Duodenal mucosa (tissue), 2 donors: ENCODE data around the gene ZG16B.
A peak's percentile ranks its signal among the peaks of the same experiment; 100 is the strongest.

ENCODE experiments used
- H3K27ac ChIP-seq: one replicate; pipeline ENCODE4 v1.7.0; 2013; ENCODE audit warnings: low read depth, low read length
- H3K27me3 ChIP-seq, 2 donors: one replicate each; pipeline ENCODE4 v1.7.0; 2013; ENCODE audit warnings: low read length in 2 of 2, control low read depth in 1 of 2; ENCODE audit not compliant: insufficient read depth in 2 of 2, control insufficient read depth in 1 of 2
- H3K36me3 ChIP-seq, 2 donors: one replicate each; pipeline ENCODE4 v1.7.0; 2013; ENCODE audit warnings: low read length in 2 of 2, control low read depth in 1 of 2; ENCODE audit not compliant: insufficient read depth in 2 of 2, control insufficient read depth in 1 of 2
- H3K4me1 ChIP-seq, 2 donors: one replicate each; pipeline ENCODE4 v1.7.0; 2013; ENCODE audit warnings: low read length in 2 of 2, control low read depth in 1 of 2; ENCODE audit not compliant: insufficient read depth in 2 of 2, control insufficient read depth in 1 of 2
- H3K4me3 ChIP-seq, 2 donors: one replicate each; pipeline ENCODE4 v1.7.0; 2013; ENCODE audit warnings: low read length in 2 of 2, low read depth in 1 of 2
- H3K9ac ChIP-seq, 2 donors: one replicate each; pipeline ENCODE4 v1.7.0; 2013; ENCODE audit warnings: low read length in 2 of 2, low read depth in 1 of 2
- H3K9me3 ChIP-seq, 2 donors: one replicate each; pipeline ENCODE4 v1.7.0; 2013; ENCODE audit warnings: low read length in 2 of 2, control low read depth in 1 of 2; ENCODE audit not compliant: control insufficient read depth in 1 of 2

Gene ZG16B

DNA sequence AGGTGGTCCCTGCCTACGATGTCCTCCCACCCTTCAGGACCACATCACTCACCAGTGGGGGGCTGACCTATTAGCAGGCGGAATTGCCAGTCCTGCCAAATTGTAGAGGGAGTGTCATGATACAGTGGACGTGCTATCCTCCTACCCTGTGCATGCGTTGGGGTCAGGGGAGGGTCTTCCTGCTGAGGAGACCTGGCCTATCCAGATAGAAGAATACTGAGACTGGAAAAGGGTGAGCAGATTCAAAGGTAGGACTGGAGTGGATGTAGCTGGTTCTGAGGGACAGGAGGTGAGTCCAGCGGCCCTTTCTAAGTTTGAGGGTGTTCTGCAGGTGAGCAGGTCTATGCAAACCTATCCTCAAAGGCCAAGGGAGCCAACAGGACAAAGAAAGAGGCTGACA, 23.8 kb upstream of the ZG16B start:
- peaks cover 10% of the 10 kb centered on the region in 2 donors for H3K9me3 ChIP-seq
- no peaks in the 10 kb centered on the region for H3K36me3 ChIP-seq
- peaks cover 0 to under 1% of the 10 kb centered on the region in 2 donors for H3K4me1 ChIP-seq
- no peak overlapping the region for H3K9ac ChIP-seq
- H3K27me3 ChIP-seq = peaks cover 0 to 5% of the 10 kb centered on the region in 2 donors
- H3K27ac ChIP-seq = no peak overlapping the region
- no peak overlapping the region for H3K4me3 ChIP-seq

DNA sequence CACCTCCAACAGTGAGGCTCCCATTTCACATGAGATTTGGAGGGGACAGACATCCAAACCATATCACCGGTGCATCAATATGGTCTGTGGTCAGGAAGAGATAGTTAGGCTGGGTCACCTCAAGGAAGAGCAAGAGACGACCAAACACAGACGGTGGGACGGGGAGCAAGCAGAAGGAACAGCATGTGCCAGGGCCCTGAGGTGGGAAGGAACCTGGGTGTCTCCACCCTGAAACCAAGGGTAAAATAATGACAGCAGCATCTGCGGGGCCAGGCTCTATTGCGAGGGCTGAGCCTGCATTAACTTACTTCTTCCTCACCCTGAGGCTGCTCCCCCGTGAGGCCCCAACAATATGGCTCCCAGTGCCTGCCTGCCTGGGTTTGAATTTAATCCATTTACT, 21.9 kb upstream of the ZG16B start:
- Histone ChIP-seq H3K9me3 (peaks cover 10% of the 10 kb centered on the region in 2 donors), H3K4me1 (peaks cover 10 to 13% of the 10 kb centered on the region in 2 donors), H3K36me3 (no peaks in the 10 kb centered on the region), H3K27me3 (peaks cover 0 to 5% of the 10 kb centered on the region in 2 donors), H3K27ac (no peak overlapping the region), H3K4me3 (no peak overlapping the region), H3K9ac (no peak overlapping the region)

DNA sequence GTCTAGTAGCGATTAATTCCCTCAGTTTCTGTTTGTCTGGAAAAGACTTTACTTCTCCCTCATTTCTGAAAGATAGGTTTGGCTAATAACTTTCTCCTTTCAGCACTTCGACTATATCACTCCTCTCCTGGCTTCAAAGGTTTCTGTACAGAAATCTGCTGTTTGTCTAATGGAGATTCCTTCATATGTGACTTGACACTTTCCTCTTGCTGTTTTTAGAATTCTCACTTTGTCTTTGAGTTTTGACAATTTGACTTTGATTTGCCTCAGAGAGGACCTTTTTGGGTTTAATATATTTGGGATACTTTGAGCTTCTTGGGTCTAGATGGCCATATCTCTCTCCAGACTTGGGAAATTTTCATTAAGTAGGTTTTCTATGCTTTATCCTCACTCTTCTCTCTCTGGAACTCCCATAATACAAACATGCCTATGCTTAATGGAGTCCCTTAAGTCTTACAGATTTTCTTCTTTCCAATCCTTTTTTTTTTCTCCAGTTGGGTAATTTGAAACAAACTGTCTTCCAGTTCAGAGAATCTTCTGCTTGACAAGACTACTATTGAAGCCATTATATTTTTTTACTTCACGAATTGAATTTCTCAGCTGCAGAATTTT, 20.8 kb upstream of the ZG16B start:
- H3K9ac ChIP-seq = no peak overlapping the region
- peaks cover 1 to 2% of the 10 kb centered on the region in 2 donors for H3K9me3 ChIP-seq
- H3K27me3 ChIP-seq = peaks cover 0 to 5% of the 10 kb centered on the region in 2 donors
- H3K4me3 ChIP-seq = no peak overlapping the region
- H3K4me1 ChIP-seq = peaks cover 10 to 13% of the 10 kb centered on the region in 2 donors
- no peak overlapping the region for H3K27ac ChIP-seq
- H3K36me3 ChIP-seq = no peaks in the 10 kb centered on the region

DNA sequence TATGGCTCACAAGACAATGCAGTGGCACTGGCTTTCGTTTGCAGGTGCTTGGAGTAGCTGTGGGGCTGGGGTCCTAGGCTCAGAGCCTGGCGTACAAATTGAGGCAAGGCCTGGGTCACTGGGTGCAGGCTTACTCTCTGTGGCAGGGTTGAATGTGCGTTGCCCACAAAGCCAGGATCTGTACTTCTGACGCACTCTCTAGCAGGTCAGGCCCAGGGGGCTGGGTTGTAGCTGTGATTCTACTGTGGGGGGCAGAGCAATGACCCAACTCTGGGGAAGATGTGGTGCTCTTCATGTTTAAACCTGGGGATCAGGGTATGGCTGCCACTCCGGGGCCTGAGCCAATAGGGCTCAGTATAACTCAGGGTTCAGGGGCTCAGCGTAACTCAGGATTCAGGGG, 19.5 kb upstream of the ZG16B start:
- no peak overlapping the region for H3K9ac ChIP-seq
- no peaks in the 10 kb centered on the region for H3K9me3 ChIP-seq
- peaks cover 13 to 17% of the 10 kb centered on the region in 2 donors for H3K4me1 ChIP-seq
- no peak overlapping the region for H3K27ac ChIP-seq
- peaks cover 0 to 2% of the 10 kb centered on the region in 2 donors for H3K27me3 ChIP-seq
- H3K36me3 ChIP-seq = no peaks in the 10 kb centered on the region
- no peak overlapping the region for H3K4me3 ChIP-seq

DNA sequence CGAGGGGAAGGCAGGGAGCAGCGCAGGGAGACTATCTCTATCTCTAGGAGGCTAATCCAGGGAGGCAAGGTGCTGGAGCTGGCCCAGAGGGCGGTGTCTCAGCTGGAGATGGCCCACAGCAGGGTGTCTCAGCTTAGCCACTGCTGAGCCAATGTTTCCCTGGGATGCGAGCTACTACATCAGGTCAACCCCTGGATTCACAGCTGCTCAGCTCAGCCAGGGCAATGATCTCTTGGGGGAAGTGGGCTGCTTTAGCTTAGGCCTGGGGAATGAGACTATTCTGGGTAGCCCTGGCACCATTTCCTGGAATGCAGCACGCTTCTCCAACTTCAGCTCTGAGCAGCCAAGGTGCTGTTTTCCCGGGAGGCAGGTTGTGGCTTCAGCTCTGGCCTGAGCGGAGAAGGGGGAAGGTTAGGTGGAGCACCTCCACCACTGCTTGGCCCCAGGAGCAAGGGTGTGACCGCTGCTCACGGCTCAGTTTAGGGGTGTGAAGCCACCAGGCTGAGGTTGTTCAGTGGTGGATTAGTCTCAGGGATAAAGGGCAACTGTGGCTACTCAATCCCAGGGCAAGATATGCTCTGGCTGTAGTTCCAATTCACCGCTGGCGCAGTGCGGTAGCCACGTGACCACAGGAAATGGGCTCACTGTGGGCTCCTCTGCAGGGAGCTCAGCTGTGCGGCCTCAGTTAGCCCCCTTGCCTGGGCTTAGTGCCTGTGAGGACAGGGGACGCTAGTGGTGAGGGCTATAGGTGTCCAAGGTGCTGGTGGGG, 18.2 kb upstream of the ZG16B start:
- H3K27ac ChIP-seq = peak overlapping the region; percentile 5
- H3K4me3 ChIP-seq = no peak overlapping the region
- peak overlapping the region; percentile 20 to 25 for H3K9ac ChIP-seq
- H3K9me3 ChIP-seq = no peaks in the 10 kb centered on the region
- no peaks in the 10 kb centered on the region for H3K36me3 ChIP-seq
- H3K27me3 ChIP-seq = no peaks in the 10 kb centered on the region
- peaks cover 13 to 19% of the 10 kb centered on the region in 2 donors for H3K4me1 ChIP-seq

DNA sequence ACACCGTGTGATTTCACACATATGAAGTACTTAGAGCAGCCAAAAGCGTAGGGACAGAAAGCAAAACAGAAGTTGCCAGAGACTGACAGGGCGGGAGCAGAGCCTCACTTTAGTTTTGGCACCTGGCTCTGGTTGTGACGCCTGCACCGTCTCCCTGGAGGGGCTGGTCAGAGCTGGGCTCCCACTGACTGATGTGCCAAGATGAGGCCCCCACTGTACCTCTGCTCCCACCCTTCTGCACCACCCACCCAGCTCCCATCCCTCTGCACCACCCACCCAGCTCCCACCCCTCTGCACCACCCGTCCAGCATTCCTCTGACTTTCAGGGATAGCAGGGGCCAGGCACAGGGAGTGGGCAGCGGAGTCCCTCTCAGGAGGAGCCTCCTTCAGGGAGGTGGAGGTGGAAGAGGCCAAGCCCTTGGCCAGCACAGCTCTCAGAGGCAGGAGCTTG, 16.3 kb upstream of the ZG16B start:
- Histone ChIP-seq H3K4me1 (peaks cover 13 to 19% of the 10 kb centered on the region in 2 donors), H3K4me3 (no peak overlapping the region), H3K9ac (no peak overlapping the region), H3K9me3 (no peaks in the 10 kb centered on the region), H3K27me3 (no peaks in the 10 kb centered on the region), H3K36me3 (no peaks in the 10 kb centered on the region), H3K27ac (no peak overlapping the region)

DNA sequence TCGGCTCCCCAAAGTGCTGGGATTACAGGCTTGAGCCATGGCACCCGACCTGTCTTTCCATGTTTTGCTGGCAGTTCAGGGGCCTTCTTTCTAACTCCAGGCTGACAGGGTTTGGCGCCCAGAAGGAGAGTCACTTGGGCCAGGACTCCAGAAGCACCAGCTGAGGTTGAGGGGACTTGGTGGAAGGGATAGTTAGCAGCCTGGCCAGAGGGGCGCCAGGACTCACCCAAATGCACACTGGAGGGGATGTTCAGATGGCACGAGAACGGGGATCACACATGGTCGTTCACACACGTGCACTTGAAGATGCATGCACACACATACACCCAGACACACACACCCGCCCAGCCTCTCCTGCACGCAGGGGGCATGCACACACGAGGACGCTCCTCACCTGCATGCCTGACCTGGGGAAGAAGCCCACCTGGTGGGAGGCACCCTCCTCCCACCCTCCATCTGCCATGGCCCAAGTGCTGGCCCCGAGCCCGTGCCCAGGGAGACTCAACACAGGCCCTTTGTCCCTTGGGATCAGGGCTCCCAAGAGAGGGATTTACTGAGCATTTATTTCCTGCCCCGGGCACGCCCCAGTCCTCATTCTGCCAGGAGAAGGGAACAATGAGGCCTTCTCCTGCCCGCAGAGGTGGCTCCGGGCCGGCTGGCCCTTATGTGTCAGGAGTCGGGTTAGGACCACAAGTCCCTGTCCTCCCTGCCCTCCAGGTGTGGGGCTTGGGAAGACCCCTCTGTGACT, 15.4 kb upstream of the ZG16B start:
- Histone ChIP-seq H3K9me3 (no peaks in the 10 kb centered on the region), H3K36me3 (no peaks in the 10 kb centered on the region), H3K27me3 (no peaks in the 10 kb centered on the region), H3K4me1 (peaks cover 13 to 19% of the 10 kb centered on the region in 2 donors), H3K4me3 (no peak overlapping the region), H3K27ac (no peak overlapping the region), H3K9ac (no peak overlapping the region)

DNA sequence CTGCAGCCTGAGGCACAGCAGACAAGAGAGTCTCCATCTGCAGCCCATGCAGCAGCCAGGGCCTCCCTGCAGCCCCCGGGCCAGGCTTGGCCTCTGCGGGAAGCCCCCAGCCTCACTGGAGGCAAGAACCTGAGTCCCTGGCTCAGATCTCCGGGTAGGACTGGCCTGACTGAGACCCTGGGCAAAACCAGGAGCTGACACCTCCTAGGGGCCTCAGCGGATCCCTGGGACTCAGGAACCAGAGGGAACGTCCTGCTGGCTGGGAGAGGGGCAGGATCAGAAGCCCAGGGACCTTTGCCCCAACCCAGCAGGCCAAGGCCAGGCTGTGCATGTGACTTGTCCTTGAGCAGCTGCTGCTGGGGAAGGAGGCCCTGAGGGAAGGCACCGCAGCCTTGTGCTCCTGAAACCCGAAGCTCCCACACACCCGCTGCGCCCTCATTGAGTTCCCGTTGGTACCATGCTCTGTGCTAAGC, 14.8 kb upstream of the ZG16B start:
- no peak overlapping the region for H3K27ac ChIP-seq
- H3K9ac ChIP-seq = no peak overlapping the region
- H3K9me3 ChIP-seq = no peaks in the 10 kb centered on the region
- no peak overlapping the region for H3K4me3 ChIP-seq
- H3K27me3 ChIP-seq = no peaks in the 10 kb centered on the region
- H3K4me1 ChIP-seq = peaks cover 13 to 19% of the 10 kb centered on the region in 2 donors
- H3K36me3 ChIP-seq = no peaks in the 10 kb centered on the region

DNA sequence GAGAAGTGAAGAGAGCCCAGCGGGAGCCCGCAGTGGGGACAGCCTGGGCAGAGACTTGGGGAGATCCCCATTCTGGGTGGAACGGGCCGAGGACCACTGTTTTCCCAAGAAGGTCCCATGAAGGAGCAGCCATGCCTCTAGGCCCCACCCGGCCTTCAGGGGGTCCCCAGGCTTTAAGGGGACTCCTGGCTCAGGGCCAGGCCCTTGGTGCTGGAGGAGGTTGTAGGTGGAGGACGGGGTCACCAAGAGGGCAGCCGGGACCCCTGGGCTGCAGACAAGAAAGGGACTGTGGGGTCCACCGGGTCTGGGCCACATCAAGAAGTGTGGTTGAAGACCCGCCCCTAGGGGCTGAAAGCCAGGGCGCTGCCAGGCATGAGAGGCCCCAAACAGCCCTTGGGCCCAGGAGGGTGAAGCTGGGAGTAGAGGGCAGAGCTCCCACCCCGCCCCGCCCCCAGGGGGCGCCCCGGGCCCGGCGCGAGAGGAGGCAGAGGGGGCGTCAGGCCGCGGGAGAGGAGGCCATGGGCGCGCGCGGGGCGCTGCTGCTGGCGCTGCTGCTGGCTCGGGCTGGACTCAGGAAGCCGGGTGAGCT, 13.3 kb upstream of the ZG16B start, which contains the start of gene PRSS21:
PRSS21 (plus strand) TSS at position 487 of the 589 bp plus-strand sequence; CDS start at position 519, 32 bp downstream.
- no peak within 1 kb of the TSS for H3K9ac ChIP-seq
- H3K36me3 ChIP-seq = no peaks in the 10 kb centered on the region
- H3K9me3 ChIP-seq = no peaks in the 10 kb centered on the region
- peaks cover 7 to 14% of the 10 kb centered on the region in 2 donors for H3K4me1 ChIP-seq
- no peak within 1 kb of the TSS for H3K4me3 ChIP-seq
- no peaks in the 10 kb centered on the region for H3K27me3 ChIP-seq
- no peak within 1 kb of the TSS for H3K27ac ChIP-seq
